ENCODE results near the gene SCLT1.
"Not testable (repeated sequence)": the region's sequence is repeated elsewhere in the genome, so short reads cannot be mapped to it uniquely, and the experiment has no call there.

SCLT1 gene

GRCh38 chr4:129093191-129093920 is at the start of gene SCLT1:
SCLT1 (minus strand) TSS chr4:129093539; CDS start chr4:129093103, 436 bp downstream.
- DNase-seq: peak; percentile 88

- DNase-seq: no peak
These were observed 47.2 kb upstream of the SCLT1 start for GRCh38 chr4:129140521-129140920.

GRCh38 chr4:129138810-129139496 is 45.6 kb upstream of the SCLT1 start:
- no peak for DNase-seq

- no peak for DNase-seq
These were observed 43.1 kb upstream of the SCLT1 start for GRCh38 chr4:129136433-129136832.

- no peak for DNase-seq
These were observed 38.0 kb upstream of the SCLT1 start for GRCh38 chr4:129131343-129131742.

GRCh38 chr4:129129143-129129542 is 35.8 kb upstream of the SCLT1 start:
- no peak for DNase-seq

GRCh38 chr4:129126614-129127013 is 33.3 kb upstream of the SCLT1 start:
- DNase-seq: not testable (repeated sequence)

- no peak for DNase-seq
These were observed 24.4 kb upstream of the SCLT1 start for GRCh38 chr4:129117705-129118104.

- no peak for DNase-seq
These were observed 20.6 kb upstream of the SCLT1 start for GRCh38 chr4:129113919-129114318.

GRCh38 chr4:129113434-129113833 is 20.1 kb upstream of the SCLT1 start:
- no peak for DNase-seq

GRCh38 chr4:129111919-129112318 is 18.6 kb upstream of the SCLT1 start:
- no peak for DNase-seq

GRCh38 chr4:129110931-129111330 is 17.6 kb upstream of the SCLT1 start:
- DNase-seq: no peak

- no peak for DNase-seq
These were observed 16.9 kb upstream of the SCLT1 start for GRCh38 chr4:129109965-129110824.

GRCh38 chr4:129098531-129099001 is 5.2 kb upstream of the SCLT1 start:
- DNase-seq: no peak

GRCh38 chr4:129095811-129096454 is 2.6 kb upstream of the SCLT1 start, which contains the start of gene C4orf33:
C4orf33 (plus strand) TSS chr4:129096152; CDS start chr4:129102611, 6,459 bp downstream.
- DNase-seq: peak; percentile 17

GRCh38 chr4:129094347-129094746 is 1.0 kb upstream of the SCLT1 start:
- no peak for DNase-seq

GRCh38 chr4:129092631-129093190 is 628 bp downstream of the SCLT1 start:
- no peak for DNase-seq

GRCh38 chr4:129087516-129087915 is 5.8 kb downstream of the SCLT1 start:
- DNase-seq: no peak

GRCh38 chr4:129085472-129085871 is 7.9 kb downstream of the SCLT1 start:
- no peak for DNase-seq

GRCh38 chr4:129082302-129082701 is 11.0 kb downstream of the SCLT1 start:
- no peak for DNase-seq

GRCh38 chr4:129080129-129080528 is 13.2 kb downstream of the SCLT1 start:
- DNase-seq: no peak

- DNase-seq: no peak
These were observed 16.0 kb downstream of the SCLT1 start for GRCh38 chr4:129077326-129077725.
